GM12878 (cell line): ENCODE data around the gene AFAP1L2. TPM values are rescaled to one million over a fixed set of nuclear protein-coding genes. Genes with fewer than 3 reads are reported as not detected.

Source experiments
- ATAC-seq: fragments of 200-7000 bp; cut with Tn5 transposase; 3 replicates; pipeline ENCODE4 v1.9.1; 2020; ENCODE audit warnings: mild to moderate bottlenecking, moderate library complexity
- BruUV-seq: library from RNA; stranded (reverse); fragments of 400-500 nt; replicated peaks from 2 replicates; lab custom pipeline; 2021; lab: Mats Ljungman, UMichigan
- CTCF ChIA-PET: fragments of 300-600 bp; sonication (Branson Sonifier 250); formaldehyde crosslinking; extraction: SDS; loops from one replicate; lab custom pipeline; 2021; ENCODE audit warnings: inconsistent platforms; lab: Yijun Ruan, JAX
- POLR2A ChIA-PET: fragments of 350-600 bp; formaldehyde crosslinking; extraction: SDS; loops from one replicate; lab custom pipeline; 2021; ENCODE audit warnings: inconsistent platforms; lab: Charles Lee
- RAD21 ChIA-PET: fragments of 300-600 bp; sonication (Branson Sonifier 250); formaldehyde crosslinking; loops from one replicate; lab custom pipeline; 2023; ENCODE audit warnings: antibody characterized with exemption; ENCODE audit not compliant: unreplicated experiment; lab: Charles Lee
- SMC1A ChIA-PET: fragments of 300-600 bp; sonication (Branson Sonifier 250); formaldehyde crosslinking; loops from one replicate; lab custom pipeline; 2023; ENCODE audit not compliant: unreplicated experiment, uncharacterized antibody; lab: Charles Lee
- DNase-seq: peaks from one replicate; pipeline ENCODE4 v3.0.0-alpha.2; 2011; ENCODE audit warnings: low read depth, low spot score
- FAIRE-seq: peaks from 3 replicates; lab custom pipeline; 2011; peaks lifted over from hg19 to GRCh38; lab: Jason Lieb, UNC
- H2AFZ ChIP-seq: 2 replicates; pipeline ENCODE4 v1.6.0; 2011; ENCODE audit warnings: low read depth, low read length, control low read depth; ENCODE audit not compliant: control insufficient read depth
- H3K27ac ChIP-seq: 2 replicates; pipeline ENCODE4 v1.5.1; 2011; ENCODE audit warnings: control low read depth; ENCODE audit not compliant: control insufficient read depth, insufficient read depth
- H3K27me3 ChIP-seq, 2 experiments: replicated peaks in 1 of 2; 2 replicates each; pipeline versions ENCODE4 v1.6.0 to v1.6.1; 2011; ENCODE audit warnings: low read length in 1 of 2; ENCODE audit not compliant: control insufficient read depth in 2 of 2, insufficient read depth in 2 of 2
- H3K36me3 ChIP-seq, 2 experiments: 2 replicates each; pipeline ENCODE4 v1.5.1; 2011; ENCODE audit warnings: low read length in 1 of 2; ENCODE audit not compliant: control insufficient read depth in 2 of 2, insufficient read depth in 2 of 2
- H3K4me1 ChIP-seq: 2 replicates; pipeline ENCODE4 v1.6.1; 2011; ENCODE audit warnings: mild to moderate bottlenecking, low read length, moderate library complexity, mixed read lengths; ENCODE audit not compliant: control insufficient read depth, insufficient read depth
- H3K4me2 ChIP-seq: 2 replicates; pipeline ENCODE4 v1.6.0; 2011; ENCODE audit warnings: control low read depth; ENCODE audit not compliant: control insufficient read depth, insufficient read depth
- H3K4me3 ChIP-seq: fragments of 200-600 bp; sonication (generic); 2 replicates; pipeline ENCODE4 v1.5.1; 2016
- H3K79me2 ChIP-seq: 2 replicates; pipeline ENCODE4 v1.6.0; 2011; ENCODE audit warnings: low read length; ENCODE audit not compliant: control insufficient read depth, insufficient read depth
- H3K9ac ChIP-seq: 2 replicates; pipeline ENCODE4 v1.8.0; 2011; ENCODE audit warnings: low read length, control low read depth, mixed read lengths; ENCODE audit not compliant: control insufficient read depth, insufficient read depth
- H3K9me3 ChIP-seq: replicated peaks from 3 replicates; pipeline ENCODE4 v1.5.1; 2011; ENCODE audit warnings: mild to moderate bottlenecking, low read length; ENCODE audit not compliant: control insufficient read depth, insufficient read depth
- H4K20me1 ChIP-seq: 2 replicates; pipeline ENCODE4 v1.6.0; 2011; ENCODE audit not compliant: control insufficient read depth, insufficient read depth
- NR2C1 ChIP-seq: fragments of 450-650 bp; IDR thresholded peaks from 2 replicates; pipeline ENCODE4 v1.6.1; 2017; ENCODE audit warnings: antibody characterized with exemption, mild to moderate bottlenecking, moderate library complexity
- RB1 ChIP-seq: fragments of 450-650 bp; formaldehyde crosslinking; IDR thresholded peaks from 2 replicates; pipeline ENCODE4 v1.6.1; 2017; ENCODE audit warnings: mild to moderate bottlenecking, borderline replicate concordance
- RELA ChIP-seq: fragments of 450-650 bp; IDR thresholded peaks from 2 replicates; pipeline ENCODE4 v1.8.0; 2014; ENCODE audit warnings: borderline replicate concordance; ENCODE audit not compliant: partially characterized antibody
- SUZ12 ChIP-seq: fragments of 200-600 bp; sonication (generic); IDR thresholded peaks from one replicate; pipeline ENCODE4 v1.6.1; 2018; ENCODE audit warnings: antibody characterized with exemption, mild to moderate bottlenecking; ENCODE audit not compliant: unreplicated experiment
- TCF3 ChIP-seq: IDR thresholded peaks from 2 replicates; pipeline ENCODE4 v1.6.1; 2012; ENCODE audit warnings: low read depth, mild to moderate bottlenecking, low read length, borderline replicate concordance; ENCODE audit not compliant: insufficient read depth
- ZNF622 ChIP-seq: fragments of 450-650 bp; IDR thresholded peaks from 2 replicates; pipeline ENCODE4 v1.6.1; 2017; ENCODE audit warnings: mild to moderate bottlenecking, inconsistent platforms
- WGBS: methylation state at CpG from one replicate; pipeline ENCODE4 v1.1.6; 2016; ENCODE audit warnings: low lambda C conversion rate; ENCODE audit not compliant: insufficient replicate concordance, insufficient coverage; ENCODE audit errors: missing lambda C conversion rate; 5-methylcytosine and 5-hydroxymethylcytosine counted together
- in situ Hi-C: fragments of 300-500 bp; cut with MboI; formaldehyde crosslinking; loops from 9 replicates; pipeline ENCODE4 v1.14.3; 2018; ENCODE audit warnings: mixed read lengths
- intact Hi-C: fragments of 100-400 bp; cut with micrococcal nuclease; formaldehyde crosslinking; loops from one replicate; pipeline ENCODE4 v1.14.2; 2022; ENCODE audit not compliant: unreplicated experiment
- polyA plus RNA-seq, 11 experiments: library from polyadenylated mRNA; depleted of rRNA in 4 of 11; unstranded in 6 of 11; stranded (reverse) in 5 of 11; fragments of >200 nt; fragmentation: Nextera tagmentation in 4 of 11; fragmentation: Illumina TruSeq in 1 of 11; extraction: Ambion mirVana in 4 of 11; extraction: Trizol in 1 of 11; gene quantifications; 1 replicate in 1 of 11; 2 replicates in 10 of 11; pipeline versions ENCODE4 v1.2.1 to v1.2.3, GENCODE V29; 2011 to 2016; ENCODE audit warnings: inconsistent platforms in 2 of 11, missing spikeins in 2 of 11, low read depth in 1 of 11
- total RNA-seq, 4 experiments: library from RNA; depleted of rRNA in 3 of 4; stranded (reverse); fragments of >200 nt in 3 of 4; fragmentation: Illumina TruSeq in 1 of 4; extraction: Trizol in 1 of 4; gene quantifications; 2 replicates each; pipeline versions ENCODE4 v1.2.1 to v1.2.3, GENCODE V29; 2013 to 2021
- TF ChIP-seq, protein P1 (sequence below): fragments of 450-650 bp; IDR thresholded peaks from 2 replicates; pipeline ENCODE4 v1.6.1; 2017; ENCODE audit warnings: borderline replicate concordance
- TF ChIP-seq, protein P2 (sequence below): IDR thresholded peaks from 2 replicates; pipeline ENCODE4 v1.6.1; 2012; ENCODE audit warnings: improper control_type of control experiment, low read depth, low read length; ENCODE audit not compliant: insufficient replicate concordance
- TF ChIP-seq, protein P3 (sequence below): IDR thresholded peaks from 2 replicates; pipeline ENCODE4 v1.6.1; 2011; ENCODE audit warnings: low read depth, mild to moderate bottlenecking, low read length, moderate library complexity, borderline replicate concordance; ENCODE audit errors: extremely low read depth
- TF ChIP-seq, protein P4 (sequence below): fragments of 150-350 bp; IDR thresholded peaks from 2 replicates; pipeline ENCODE4 v1.6.1; 2014; ENCODE audit warnings: mild to moderate bottlenecking, low read depth, low read length

The AFAP1L2 gene
- total and polyA plus RNA-seq, 10 of the 15 experiments (the other 5 are each of a cell fraction or from before 2014, with no cell fraction given): 0.03 to 4.0 (median 0.34) TPM

DNA sequence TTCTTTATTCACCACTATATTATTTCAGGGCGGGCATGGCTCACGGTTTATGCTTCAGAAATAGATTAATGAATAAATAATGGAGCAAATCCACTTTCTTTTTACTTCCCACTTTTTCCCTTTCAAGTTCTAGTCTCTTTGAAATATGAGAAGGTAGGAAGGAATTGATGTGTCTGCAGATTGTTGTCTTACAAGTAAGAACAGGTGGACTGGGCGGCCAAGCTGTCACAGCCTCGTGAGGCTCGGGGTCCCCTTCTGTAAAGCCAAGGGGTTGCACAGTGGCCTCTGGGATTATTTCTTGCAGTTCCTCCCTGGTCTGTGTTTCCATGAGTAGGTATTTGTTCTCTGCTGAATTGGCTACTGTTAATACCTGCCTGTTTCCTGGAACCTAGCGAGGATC is 154.1 kb downstream of the AFAP1L2 start:
- CTCF ChIA-PET: no interaction called here
- Histone ChIP-seq H3K36me3 (no peaks in the 10 kb centered on the region), H3K4me2 (no peak overlapping the region)
- no peak for ATAC-seq
- TF ChIP-seq, protein P1, sequence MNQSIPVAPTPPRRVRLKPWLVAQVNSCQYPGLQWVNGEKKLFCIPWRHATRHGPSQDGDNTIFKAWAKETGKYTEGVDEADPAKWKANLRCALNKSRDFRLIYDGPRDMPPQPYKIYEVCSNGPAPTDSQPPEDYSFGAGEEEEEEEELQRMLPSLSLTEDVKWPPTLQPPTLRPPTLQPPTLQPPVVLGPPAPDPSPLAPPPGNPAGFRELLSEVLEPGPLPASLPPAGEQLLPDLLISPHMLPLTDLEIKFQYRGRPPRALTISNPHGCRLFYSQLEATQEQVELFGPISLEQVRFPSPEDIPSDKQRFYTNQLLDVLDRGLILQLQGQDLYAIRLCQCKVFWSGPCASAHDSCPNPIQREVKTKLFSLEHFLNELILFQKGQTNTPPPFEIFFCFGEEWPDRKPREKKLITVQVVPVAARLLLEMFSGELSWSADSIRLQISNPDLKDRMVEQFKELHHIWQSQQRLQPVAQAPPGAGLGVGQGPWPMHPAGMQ: no peak
- TF ChIP-seq, protein P2, sequence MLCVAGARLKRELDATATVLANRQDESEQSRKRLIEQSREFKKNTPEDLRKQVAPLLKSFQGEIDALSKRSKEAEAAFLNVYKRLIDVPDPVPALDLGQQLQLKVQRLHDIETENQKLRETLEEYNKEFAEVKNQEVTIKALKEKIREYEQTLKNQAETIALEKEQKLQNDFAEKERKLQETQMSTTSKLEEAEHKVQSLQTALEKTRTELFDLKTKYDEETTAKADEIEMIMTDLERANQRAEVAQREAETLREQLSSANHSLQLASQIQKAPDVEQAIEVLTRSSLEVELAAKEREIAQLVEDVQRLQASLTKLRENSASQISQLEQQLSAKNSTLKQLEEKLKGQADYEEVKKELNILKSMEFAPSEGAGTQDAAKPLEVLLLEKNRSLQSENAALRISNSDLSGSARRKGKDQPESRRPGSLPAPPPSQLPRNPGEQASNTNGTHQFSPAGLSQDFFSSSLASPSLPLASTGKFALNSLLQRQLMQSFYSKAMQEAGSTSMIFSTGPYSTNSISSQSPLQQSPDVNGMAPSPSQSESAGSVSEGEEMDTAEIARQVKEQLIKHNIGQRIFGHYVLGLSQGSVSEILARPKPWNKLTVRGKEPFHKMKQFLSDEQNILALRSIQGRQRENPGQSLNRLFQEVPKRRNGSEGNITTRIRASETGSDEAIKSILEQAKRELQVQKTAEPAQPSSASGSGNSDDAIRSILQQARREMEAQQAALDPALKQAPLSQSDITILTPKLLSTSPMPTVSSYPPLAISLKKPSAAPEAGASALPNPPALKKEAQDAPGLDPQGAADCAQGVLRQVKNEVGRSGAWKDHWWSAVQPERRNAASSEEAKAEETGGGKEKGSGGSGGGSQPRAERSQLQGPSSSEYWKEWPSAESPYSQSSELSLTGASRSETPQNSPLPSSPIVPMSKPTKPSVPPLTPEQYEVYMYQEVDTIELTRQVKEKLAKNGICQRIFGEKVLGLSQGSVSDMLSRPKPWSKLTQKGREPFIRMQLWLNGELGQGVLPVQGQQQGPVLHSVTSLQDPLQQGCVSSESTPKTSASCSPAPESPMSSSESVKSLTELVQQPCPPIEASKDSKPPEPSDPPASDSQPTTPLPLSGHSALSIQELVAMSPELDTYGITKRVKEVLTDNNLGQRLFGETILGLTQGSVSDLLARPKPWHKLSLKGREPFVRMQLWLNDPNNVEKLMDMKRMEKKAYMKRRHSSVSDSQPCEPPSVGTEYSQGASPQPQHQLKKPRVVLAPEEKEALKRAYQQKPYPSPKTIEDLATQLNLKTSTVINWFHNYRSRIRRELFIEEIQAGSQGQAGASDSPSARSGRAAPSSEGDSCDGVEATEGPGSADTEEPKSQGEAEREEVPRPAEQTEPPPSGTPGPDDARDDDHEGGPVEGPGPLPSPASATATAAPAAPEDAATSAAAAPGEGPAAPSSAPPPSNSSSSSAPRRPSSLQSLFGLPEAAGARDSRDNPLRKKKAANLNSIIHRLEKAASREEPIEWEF: no peak
- TF ChIP-seq, protein P3, sequence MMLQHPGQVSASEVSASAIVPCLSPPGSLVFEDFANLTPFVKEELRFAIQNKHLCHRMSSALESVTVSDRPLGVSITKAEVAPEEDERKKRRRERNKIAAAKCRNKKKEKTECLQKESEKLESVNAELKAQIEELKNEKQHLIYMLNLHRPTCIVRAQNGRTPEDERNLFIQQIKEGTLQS: no peak
- TF ChIP-seq NR2C1 (no peak), ZNF622 (no peak), TCF3 (no peak), SUZ12 (no peak), RB1 (no peak), RELA (no peak)
- TF ChIP-seq, protein P4, sequence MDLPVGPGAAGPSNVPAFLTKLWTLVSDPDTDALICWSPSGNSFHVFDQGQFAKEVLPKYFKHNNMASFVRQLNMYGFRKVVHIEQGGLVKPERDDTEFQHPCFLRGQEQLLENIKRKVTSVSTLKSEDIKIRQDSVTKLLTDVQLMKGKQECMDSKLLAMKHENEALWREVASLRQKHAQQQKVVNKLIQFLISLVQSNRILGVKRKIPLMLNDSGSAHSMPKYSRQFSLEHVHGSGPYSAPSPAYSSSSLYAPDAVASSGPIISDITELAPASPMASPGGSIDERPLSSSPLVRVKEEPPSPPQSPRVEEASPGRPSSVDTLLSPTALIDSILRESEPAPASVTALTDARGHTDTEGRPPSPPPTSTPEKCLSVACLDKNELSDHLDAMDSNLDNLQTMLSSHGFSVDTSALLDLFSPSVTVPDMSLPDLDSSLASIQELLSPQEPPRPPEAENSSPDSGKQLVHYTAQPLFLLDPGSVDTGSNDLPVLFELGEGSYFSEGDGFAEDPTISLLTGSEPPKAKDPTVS: no peak
- TF ChIP-seq, all 136 proteins: peak for 0
- Histone ChIP-seq H3K4me3 (no peak overlapping the region), H3K9ac (no peak overlapping the region), H2AFZ (no peak overlapping the region), H3K27ac (no peak overlapping the region), H3K79me2 (no peaks in the 10 kb centered on the region), H3K4me1 (no peaks in the 10 kb centered on the region), H3K9me3 (no peaks in the 10 kb centered on the region), H3K27me3 (no peaks in the 10 kb centered on the region), H4K20me1 (no peaks in the 10 kb centered on the region)
- DNase-seq (no peak), FAIRE-seq (no peak)
- ChIA-PET RAD21 (no interaction called here), SMC1A (no interaction called here), POLR2A (no interaction called here)
- intact Hi-C loops (no loop called here), in situ Hi-C loops (no loop called here)
- 39% methylated on average over 6 of the region's 6 CpGs for WGBS
- no TSS peak for BruUV-seq
